Breast epithelium (tissue), 3 donors: Measurements from ENCODE around the gene SHC3.

Experiments
- POLR2A ChIP-seq: fragments of 450-650 bp; IDR thresholded peaks from one replicate; pipeline ENCODE4 v1.6.1; 2016; ENCODE audit warnings: antibody characterized with exemption, mild to moderate bottlenecking, moderate library complexity
- POLR2AphosphoS5 ChIP-seq, 3 donors: sonication (generic); formaldehyde crosslinking; IDR thresholded peaks; one replicate each; pipeline ENCODE4 v1.6.1; 2017; ENCODE audit warnings: antibody characterized with exemption in 3 of 3
- TF ChIP-seq, protein P1 (sequence below), 3 donors: fragments of 450-650 bp; IDR thresholded peaks; one replicate each; pipeline ENCODE4 v1.5.1; 2016 to 2017; ENCODE audit warnings: antibody characterized with exemption in 3 of 3, mild to moderate bottlenecking in 3 of 3, moderate library complexity in 3 of 3

DNA sequence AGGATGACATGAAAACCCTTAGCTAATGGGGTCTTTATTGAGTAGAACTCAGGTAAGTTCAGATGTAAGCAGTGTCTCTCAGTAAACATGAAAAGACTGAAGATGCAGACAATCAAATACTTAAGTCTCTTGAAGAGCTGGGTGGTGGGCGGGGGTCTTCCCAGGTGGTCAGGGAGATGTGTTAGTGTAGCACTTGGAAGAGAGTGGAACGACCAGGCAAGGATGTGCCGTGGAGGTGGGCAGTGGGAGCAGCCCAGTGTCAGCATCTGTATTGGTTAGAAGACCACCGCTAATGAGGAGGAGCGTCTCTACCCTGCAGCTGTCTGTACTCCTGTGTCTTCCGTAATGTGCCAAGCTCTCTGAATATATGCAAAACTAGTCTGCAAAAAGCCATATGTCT is 183.0 kb downstream of the SHC3 start:
- TF ChIP-seq POLR2A (no peak), POLR2AphosphoS5 (IDR thresholded peaks at IDR 0.05) (no peak)
- TF ChIP-seq, protein P1, sequence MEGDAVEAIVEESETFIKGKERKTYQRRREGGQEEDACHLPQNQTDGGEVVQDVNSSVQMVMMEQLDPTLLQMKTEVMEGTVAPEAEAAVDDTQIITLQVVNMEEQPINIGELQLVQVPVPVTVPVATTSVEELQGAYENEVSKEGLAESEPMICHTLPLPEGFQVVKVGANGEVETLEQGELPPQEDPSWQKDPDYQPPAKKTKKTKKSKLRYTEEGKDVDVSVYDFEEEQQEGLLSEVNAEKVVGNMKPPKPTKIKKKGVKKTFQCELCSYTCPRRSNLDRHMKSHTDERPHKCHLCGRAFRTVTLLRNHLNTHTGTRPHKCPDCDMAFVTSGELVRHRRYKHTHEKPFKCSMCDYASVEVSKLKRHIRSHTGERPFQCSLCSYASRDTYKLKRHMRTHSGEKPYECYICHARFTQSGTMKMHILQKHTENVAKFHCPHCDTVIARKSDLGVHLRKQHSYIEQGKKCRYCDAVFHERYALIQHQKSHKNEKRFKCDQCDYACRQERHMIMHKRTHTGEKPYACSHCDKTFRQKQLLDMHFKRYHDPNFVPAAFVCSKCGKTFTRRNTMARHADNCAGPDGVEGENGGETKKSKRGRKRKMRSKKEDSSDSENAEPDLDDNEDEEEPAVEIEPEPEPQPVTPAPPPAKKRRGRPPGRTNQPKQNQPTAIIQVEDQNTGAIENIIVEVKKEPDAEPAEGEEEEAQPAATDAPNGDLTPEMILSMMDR (IDR thresholded peaks at IDR 0.05), result no peak
